Mesendoderm (in vitro differentiated cells): ENCODE measurements around the gene SHISA9. TPM values are rescaled to one million over a fixed set of nuclear protein-coding genes. Genes with fewer than 3 reads are reported as not detected.
"Not testable (repeated sequence)": the region's sequence is repeated elsewhere in the genome, so short reads cannot be mapped to it uniquely, and the experiment has no call there.

Experiments
- DNase-seq: peaks from one replicate; pipeline ENCODE4 v3.0.0; 2013
- H2AK5ac ChIP-seq: 2 replicates; pipeline ENCODE4 v1.6.1; 2013; ENCODE audit warnings: low read length, inconsistent platforms
- H2BK120ac ChIP-seq: 2 replicates; pipeline ENCODE4 v1.6.1; 2013; ENCODE audit warnings: low read depth, mild to moderate bottlenecking, low read length, moderate library complexity, mixed read lengths
- H2BK15ac ChIP-seq: replicated peaks from 2 replicates; pipeline ENCODE4 v1.6.1; 2013; ENCODE audit warnings: low read depth, mild to moderate bottlenecking, moderate library complexity
- H2BK5ac ChIP-seq: 2 replicates; pipeline ENCODE4 v1.6.1; 2013; ENCODE audit warnings: low read length, inconsistent platforms
- H3K18ac ChIP-seq: 2 replicates; pipeline ENCODE4 v1.6.1; 2013; ENCODE audit warnings: mild to moderate bottlenecking, low read length, mixed read lengths
- H3K23ac ChIP-seq: one replicate; pipeline ENCODE4 v1.6.1; 2013; ENCODE audit warnings: low read length
- H3K27ac ChIP-seq: 2 replicates; pipeline ENCODE4 v1.5.1; 2013; ENCODE audit warnings: low read depth, mild to moderate bottlenecking, inconsistent platforms, low read length, moderate library complexity
- H3K27me3 ChIP-seq: 2 replicates; pipeline ENCODE4 v1.6.1; 2013; ENCODE audit warnings: low read length, control low read depth, mild to moderate bottlenecking, inconsistent platforms; ENCODE audit not compliant: insufficient read depth, poor library complexity
- H3K36me3 ChIP-seq: 2 replicates; pipeline ENCODE4 v1.6.1; 2013; ENCODE audit warnings: low read length, inconsistent platforms; ENCODE audit not compliant: control insufficient read depth, insufficient read depth
- H3K4ac ChIP-seq: one replicate; pipeline ENCODE4 v1.6.1; 2013; ENCODE audit warnings: low read depth, mild to moderate bottlenecking, low read length, moderate library complexity
- H3K4me1 ChIP-seq: 2 replicates; pipeline ENCODE4 v1.6.1; 2013; ENCODE audit warnings: low read depth, low read length, inconsistent platforms; ENCODE audit not compliant: control insufficient read depth
- H3K4me2 ChIP-seq: 2 replicates; pipeline ENCODE4 v1.6.1; 2013; ENCODE audit warnings: low read length
- H3K4me3 ChIP-seq: 2 replicates; pipeline ENCODE4 v1.5.1; 2013; ENCODE audit warnings: mild to moderate bottlenecking, low read length
- H3K56ac ChIP-seq: one replicate; pipeline ENCODE4 v1.6.1; 2013; ENCODE audit warnings: low read length
- H3K79me1 ChIP-seq: 2 replicates; pipeline ENCODE4 v1.6.1; 2013; ENCODE audit warnings: low read length, inconsistent platforms
- H3K79me2 ChIP-seq: 2 replicates; pipeline ENCODE4 v1.6.1; 2013; ENCODE audit warnings: mild to moderate bottlenecking, low read length; ENCODE audit not compliant: control insufficient read depth, insufficient read depth
- H3K9ac ChIP-seq: 2 replicates; pipeline ENCODE4 v1.6.1; 2013; ENCODE audit warnings: low read length, inconsistent platforms
- H4K5ac ChIP-seq: one replicate; pipeline ENCODE4 v1.6.1; 2013; ENCODE audit warnings: low read length
- H4K8ac ChIP-seq: one replicate; pipeline ENCODE4 v1.6.1; 2013; ENCODE audit warnings: low read depth, mild to moderate bottlenecking, control low read depth, low read length, moderate library complexity
- WGBS: extraction: QIAGEN DNeasy Blood & Tissue Kit; methylation state at CpG from one replicate; pipeline ENCODE4 v1.1.7; 2013; ENCODE audit warnings: low lambda C conversion rate, missing lambda C conversion rate; ENCODE audit not compliant: insufficient coverage; ENCODE audit errors: extremely low coverage; 5-methylcytosine and 5-hydroxymethylcytosine counted together
- polyA plus RNA-seq, 2 experiments: library from polyadenylated mRNA; stranded (reverse); fragments of 200-250 nt; gene quantifications; one replicate each; pipeline ENCODE4 v1.2.3, GENCODE V29; 2013

Gene SHISA9
- 28.3 TPM for polyA plus RNA-seq (2013, experiment 1 of 2)
- 29.7 TPM for polyA plus RNA-seq (2013, experiment 2 of 2)

GRCh38 chr16:12901597-12902461, at the start of gene SHISA9:
Gene SHISA9, plus strand, starts transcription at chr16:12901598.
- no CpG with 5 or more reads among the region's 110 CpGs for WGBS
- Histone ChIP-seq H3K36me3 (no peaks in the 10 kb centered on the region), H3K23ac (peak within 1 kb of the TSS; percentile 52), H3K56ac (peak within 1 kb of the TSS; percentile 96), H2BK5ac (peak within 1 kb of the TSS; percentile 56), H3K27ac (peak within 1 kb of the TSS; percentile 60), H2AK5ac (no peak within 1 kb of the TSS), H4K5ac (no peak within 1 kb of the TSS), H3K4me2 (peak within 1 kb of the TSS; percentile 100), H2BK120ac (peak within 1 kb of the TSS; percentile 18), H3K79me2 (peaks cover 46% of the 10 kb centered on the region), H3K4ac (peak within 1 kb of the TSS; percentile 87), H3K4me3 (peak within 1 kb of the TSS; percentile 81), H3K79me1 (peaks cover 4% of the 10 kb centered on the region), H3K27me3 (no peaks in the 10 kb centered on the region), H3K9ac (peak within 1 kb of the TSS; percentile 92), H2BK15ac (no peak within 1 kb of the TSS), H3K4me1 (peaks cover 2% of the 10 kb centered on the region), H3K18ac (peak within 1 kb of the TSS; percentile 63), H4K8ac (no peak within 1 kb of the TSS)
- DNase-seq: peak; percentile 42

DNA sequence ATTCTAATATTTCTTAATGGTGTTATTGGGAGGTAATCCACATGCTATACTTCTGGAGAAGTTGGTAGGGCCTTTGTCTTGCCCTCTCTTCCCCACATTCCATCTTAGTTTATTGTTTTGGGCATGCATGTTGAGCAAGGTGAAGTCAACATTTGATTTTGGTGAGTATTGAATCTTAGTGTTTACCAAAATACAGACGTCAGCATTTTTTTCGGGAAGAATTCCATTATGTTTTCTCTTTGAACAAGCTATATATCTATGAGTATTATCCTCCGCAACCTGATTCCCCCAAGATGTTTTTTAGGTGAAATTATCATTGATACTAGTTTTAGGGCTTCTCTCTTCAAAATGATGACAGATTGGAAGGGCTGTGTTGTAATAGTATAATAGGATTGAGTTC, 47.4 kb upstream of the SHISA9 start:
- Histone ChIP-seq H3K4me1 (no peaks in the 10 kb centered on the region), H2BK120ac (no peak overlapping the region), H3K79me1 (no peaks in the 10 kb centered on the region), H3K23ac (no peak overlapping the region), H4K8ac (no peak overlapping the region), H2AK5ac (no peak overlapping the region), H3K36me3 (no peaks in the 10 kb centered on the region), H3K9ac (no peak overlapping the region), H4K5ac (no peak overlapping the region), H3K18ac (no peak overlapping the region), H3K27me3 (no peaks in the 10 kb centered on the region), H2BK5ac (no peak overlapping the region), H2BK15ac (no peak overlapping the region), H3K56ac (no peak overlapping the region), H3K4me2 (no peak overlapping the region), H3K4ac (no peak overlapping the region), H3K79me2 (no peaks in the 10 kb centered on the region), H3K4me3 (no peak overlapping the region), H3K27ac (no peak overlapping the region)
- WGBS: no CpG with 5 or more reads among the region's 3 CpGs
- no peak for DNase-seq

DNA sequence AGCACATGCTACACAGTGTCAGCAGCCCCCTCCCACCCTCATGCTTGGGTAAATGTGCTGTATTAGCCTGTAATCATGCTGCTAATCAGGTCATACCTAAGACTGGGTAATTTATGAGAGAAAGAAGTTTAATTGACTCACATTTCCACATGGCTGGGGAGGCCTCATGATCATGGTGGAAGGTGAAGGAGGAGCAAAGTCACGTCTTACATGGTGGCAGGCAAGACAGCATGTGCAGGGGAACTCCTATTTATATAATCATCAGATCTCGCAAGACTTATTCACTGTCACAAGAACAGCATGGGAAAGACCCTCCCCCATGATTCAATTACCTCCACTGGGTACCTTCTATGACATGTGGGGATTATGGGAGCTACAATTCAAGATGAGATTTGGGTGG, 44.0 kb upstream of the SHISA9 start:
- H3K56ac ChIP-seq, H3K36me3 ChIP-seq, H4K8ac ChIP-seq, H3K4me2 ChIP-seq, H3K79me1 ChIP-seq, DNase-seq, H3K27me3 ChIP-seq, H3K27ac ChIP-seq, H3K9ac ChIP-seq, H2BK120ac ChIP-seq, H2BK15ac ChIP-seq, H2AK5ac ChIP-seq, H3K4me3 ChIP-seq, H3K23ac ChIP-seq, H3K4ac ChIP-seq, H3K18ac ChIP-seq, H4K5ac ChIP-seq, H3K4me1 ChIP-seq, H2BK5ac ChIP-seq, H3K79me2 ChIP-seq: not testable (repeated sequence)
- WGBS: no CpG with 5 or more reads among the region's 2 CpGs

DNA sequence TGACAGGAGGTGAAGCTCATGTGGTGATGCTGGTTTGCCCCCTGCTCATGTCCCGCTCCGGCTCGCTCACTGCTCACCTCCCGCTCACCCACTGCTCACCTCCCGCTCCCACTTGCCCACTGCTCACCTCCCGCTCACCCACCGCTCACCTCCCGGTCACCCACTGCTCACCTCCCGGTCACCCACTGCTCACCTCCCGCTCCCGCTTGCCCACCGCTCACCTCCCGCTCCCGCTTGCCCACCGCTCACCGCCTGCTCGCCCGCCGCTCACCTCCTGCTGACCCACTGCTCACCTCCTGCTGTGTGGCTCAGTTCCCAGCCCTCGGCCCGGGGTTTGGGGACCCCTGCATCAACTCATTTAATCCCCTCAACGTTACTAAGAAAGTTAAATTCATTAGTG, 39.1 kb upstream of the SHISA9 start:
- no peak for DNase-seq
- H3K36me3 ChIP-seq: no peaks in the 10 kb centered on the region
- no peak overlapping the region for H2BK5ac ChIP-seq
- no peak overlapping the region for H3K18ac ChIP-seq
- H3K79me2 ChIP-seq: no peaks in the 10 kb centered on the region
- no peak overlapping the region for H4K8ac ChIP-seq
- no peak overlapping the region for H3K56ac ChIP-seq
- H3K9ac ChIP-seq: no peak overlapping the region
- H3K23ac ChIP-seq: no peak overlapping the region
- H3K4me1 ChIP-seq: no peaks in the 10 kb centered on the region
- H3K27me3 ChIP-seq: no peaks in the 10 kb centered on the region
- no peak overlapping the region for H3K4ac ChIP-seq
- no peak overlapping the region for H3K4me3 ChIP-seq
- no peak overlapping the region for H3K27ac ChIP-seq
- H3K79me1 ChIP-seq: no peaks in the 10 kb centered on the region
- no peak overlapping the region for H2BK15ac ChIP-seq
- H4K5ac ChIP-seq: no peak overlapping the region
- no peak overlapping the region for H3K4me2 ChIP-seq
- H2AK5ac ChIP-seq: no peak overlapping the region
- no CpG with 5 or more reads among the region's 22 CpGs for WGBS
- H2BK120ac ChIP-seq: no peak overlapping the region

- Histone ChIP-seq H4K5ac (no peak overlapping the region), H2AK5ac (no peak overlapping the region), H3K4me2 (no peak overlapping the region), H2BK5ac (no peak overlapping the region), H4K8ac (no peak overlapping the region), H3K79me2 (no peaks in the 10 kb centered on the region), H3K18ac (no peak overlapping the region), H3K4me3 (no peak overlapping the region), H3K79me1 (no peaks in the 10 kb centered on the region), H3K36me3 (no peaks in the 10 kb centered on the region), H3K56ac (no peak overlapping the region), H3K4me1 (no peaks in the 10 kb centered on the region), H3K9ac (no peak overlapping the region), H3K27ac (no peak overlapping the region), H3K23ac (peak overlapping the region; percentile 94), H3K4ac (no peak overlapping the region), H3K27me3 (no peaks in the 10 kb centered on the region), H2BK120ac (no peak overlapping the region), H2BK15ac (no peak overlapping the region)
- no peak for DNase-seq
- WGBS: no CpG with 5 or more reads among the region's 5 CpGs
Observed at GRCh38 chr16:12862941-12863340, 38.5 kb upstream of the SHISA9 start.
